SK-N-SH (cell line): Measurements from ENCODE around the gene SLC22A23.

ENCODE experiments used
- CHD2 ChIP-seq: fragments of 150-350 bp; IDR thresholded peaks from 2 replicates; pipeline ENCODE4 v1.6.1; 2018; ENCODE audit warnings: low read length; ENCODE audit not compliant: partially characterized antibody
- TF ChIP-seq, protein P1 (sequence below): fragments of 200-600 bp; sonication (generic); IDR thresholded peaks from 2 replicates; pipeline ENCODE4 v1.6.1; 2017; ENCODE audit warnings: antibody characterized with exemption, mild to moderate bottlenecking, moderate library complexity

DNA sequence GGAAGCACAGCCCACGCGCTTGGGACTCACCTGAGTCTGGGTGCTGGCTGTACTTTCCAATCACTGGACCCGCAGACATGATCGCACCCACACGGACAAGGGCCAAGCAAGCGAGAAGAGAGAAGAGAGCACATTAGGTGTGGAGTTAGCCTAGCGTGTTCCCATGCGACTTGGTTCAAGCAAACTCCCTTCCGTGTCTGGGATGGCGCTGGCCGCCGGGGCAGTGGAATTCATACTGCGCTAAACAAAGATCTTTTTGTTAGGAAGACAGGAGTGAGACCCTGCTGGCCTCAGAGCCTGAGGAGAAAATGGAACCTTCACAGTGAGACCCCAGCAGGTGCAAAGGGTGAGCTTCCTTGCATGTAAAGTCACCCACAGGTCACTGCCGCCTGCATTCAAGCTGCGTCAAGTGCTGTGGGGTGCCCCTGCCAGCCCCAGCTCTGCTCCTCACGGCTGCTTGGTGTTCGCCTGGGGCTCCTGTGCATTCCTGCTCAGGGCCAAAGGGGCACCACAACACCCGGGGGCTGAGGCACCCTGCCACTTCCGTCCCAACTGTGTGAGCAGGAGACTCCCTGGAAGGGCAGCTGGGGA lies 171.7 kb downstream of the SLC22A23 start:
- TF ChIP-seq, protein P1, sequence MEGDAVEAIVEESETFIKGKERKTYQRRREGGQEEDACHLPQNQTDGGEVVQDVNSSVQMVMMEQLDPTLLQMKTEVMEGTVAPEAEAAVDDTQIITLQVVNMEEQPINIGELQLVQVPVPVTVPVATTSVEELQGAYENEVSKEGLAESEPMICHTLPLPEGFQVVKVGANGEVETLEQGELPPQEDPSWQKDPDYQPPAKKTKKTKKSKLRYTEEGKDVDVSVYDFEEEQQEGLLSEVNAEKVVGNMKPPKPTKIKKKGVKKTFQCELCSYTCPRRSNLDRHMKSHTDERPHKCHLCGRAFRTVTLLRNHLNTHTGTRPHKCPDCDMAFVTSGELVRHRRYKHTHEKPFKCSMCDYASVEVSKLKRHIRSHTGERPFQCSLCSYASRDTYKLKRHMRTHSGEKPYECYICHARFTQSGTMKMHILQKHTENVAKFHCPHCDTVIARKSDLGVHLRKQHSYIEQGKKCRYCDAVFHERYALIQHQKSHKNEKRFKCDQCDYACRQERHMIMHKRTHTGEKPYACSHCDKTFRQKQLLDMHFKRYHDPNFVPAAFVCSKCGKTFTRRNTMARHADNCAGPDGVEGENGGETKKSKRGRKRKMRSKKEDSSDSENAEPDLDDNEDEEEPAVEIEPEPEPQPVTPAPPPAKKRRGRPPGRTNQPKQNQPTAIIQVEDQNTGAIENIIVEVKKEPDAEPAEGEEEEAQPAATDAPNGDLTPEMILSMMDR, result no peak
- no peak for TF ChIP-seq CHD2
